HL-60/S4 treated with retinoic acid at 250 ng/mL for 4 days and 3 days (cell line): ENCODE results near the gene GET4.

Experiments
- in situ Hi-C: fragments of 300-500 bp; cut with MboI; formaldehyde crosslinking; loops from 2 replicates; pipeline ENCODE4 v1.7.0; 2022; ENCODE audit warnings: low sequenced_read_pairs

GET4 gene

DNA sequence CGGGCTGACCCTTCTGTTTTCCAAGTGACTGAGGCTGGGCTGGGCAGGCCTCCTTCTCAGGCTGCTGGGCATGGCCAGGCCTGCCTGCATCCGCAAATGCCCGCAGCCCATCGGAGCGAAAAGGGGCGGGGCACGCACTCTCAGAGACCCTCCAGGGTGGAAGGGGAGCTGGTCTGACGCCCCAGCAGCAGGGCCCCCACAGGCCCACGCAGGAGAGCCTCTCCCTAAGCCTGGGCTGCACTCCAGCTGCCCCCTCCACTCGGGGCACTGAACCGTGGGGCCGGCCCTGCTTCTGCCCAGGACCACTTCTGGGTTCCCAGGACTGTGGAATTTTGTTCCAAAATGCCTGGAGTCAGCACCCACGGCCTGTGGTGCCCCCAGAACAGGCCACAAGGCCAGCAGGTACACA is 68.8 kb downstream of the GET4 start:
- in situ Hi-C loops: no loop called here

DNA sequence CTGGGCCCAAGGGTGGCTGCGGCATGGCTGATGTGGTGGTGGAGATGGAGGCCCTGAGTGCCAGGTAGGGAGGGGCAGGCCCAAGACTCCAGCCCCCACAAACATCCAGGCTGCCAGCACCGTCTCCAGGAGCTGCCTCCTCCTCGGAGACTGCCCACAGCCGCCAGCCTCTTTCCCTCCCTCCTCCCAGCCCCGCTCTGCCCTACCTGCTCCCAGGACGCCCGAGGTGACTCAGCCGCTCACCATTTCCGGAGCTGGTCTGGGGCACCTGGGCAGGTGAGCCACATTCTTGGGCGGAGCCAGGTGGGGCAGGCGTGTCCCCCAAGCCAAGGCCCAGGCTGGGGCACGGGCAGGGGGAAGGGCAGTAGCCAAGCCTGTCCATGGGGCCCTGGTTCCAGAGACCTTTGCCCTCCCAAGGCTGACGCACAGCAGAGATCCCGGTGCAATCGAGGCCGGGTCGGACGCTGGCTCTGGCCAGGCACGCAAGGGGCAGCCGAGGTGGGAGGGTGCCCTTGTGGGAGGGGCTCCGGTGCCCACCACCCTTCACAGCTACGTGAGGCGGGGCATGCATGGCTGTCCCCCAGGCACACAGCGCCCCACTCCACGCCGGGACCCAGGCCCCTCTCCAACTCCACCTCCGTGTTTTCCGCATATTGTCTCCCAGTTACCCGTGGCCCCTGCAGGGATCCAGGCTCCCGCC is 69.4 kb downstream of the GET4 start:
- in situ Hi-C loops: no loop called here
